ENCODE data around the gene STAC2.
"Not testable (repeated sequence)": the region's sequence is repeated elsewhere in the genome, so short reads cannot be mapped to it uniquely, and the experiment has no call there.

Gene STAC2

GRCh38 chr17:39187152-39187830 lies 38.5 kb downstream of the STAC2 start:
- no peak for DNase-seq (ENCODE audit: low read depth in 2 of 2)

DNA sequence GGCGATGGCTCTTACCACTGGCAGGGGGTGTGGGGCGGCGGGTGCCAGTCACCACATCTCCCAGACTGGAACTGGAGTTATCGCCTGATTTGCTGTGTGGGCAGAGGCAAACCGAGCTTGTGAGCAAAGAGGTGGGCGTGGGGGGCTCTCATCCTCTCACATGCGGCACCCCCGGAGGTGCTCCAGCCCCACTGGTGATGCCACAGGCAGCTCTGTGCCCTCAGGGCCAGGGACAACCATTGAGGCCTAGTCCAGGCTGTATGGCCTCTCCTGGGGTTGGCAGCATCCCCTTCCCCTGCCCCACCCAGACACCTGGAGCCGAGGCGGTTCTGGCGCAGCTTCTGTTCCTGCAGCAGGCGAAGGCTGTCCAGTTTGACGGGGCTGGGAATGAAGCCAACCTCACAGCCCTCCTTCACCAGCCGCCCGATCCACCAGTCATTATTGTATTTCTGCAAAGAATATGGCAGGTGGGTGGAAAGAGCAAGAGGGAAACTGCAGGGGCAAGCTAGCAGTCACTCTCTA lies 39.2 kb downstream of the STAC2 start:
- DNase-seq (ENCODE audit: low read depth in 2 of 2) = no peak

- DNase-seq (ENCODE audit: low read depth in 2 of 2) = no peak
These were observed 42.0 kb downstream of the STAC2 start for GRCh38 chr17:39183720-39184119.

- no peak for DNase-seq (ENCODE audit: low read depth in 2 of 2)
These were observed 42.7 kb downstream of the STAC2 start for GRCh38 chr17:39183045-39183444.

DNA sequence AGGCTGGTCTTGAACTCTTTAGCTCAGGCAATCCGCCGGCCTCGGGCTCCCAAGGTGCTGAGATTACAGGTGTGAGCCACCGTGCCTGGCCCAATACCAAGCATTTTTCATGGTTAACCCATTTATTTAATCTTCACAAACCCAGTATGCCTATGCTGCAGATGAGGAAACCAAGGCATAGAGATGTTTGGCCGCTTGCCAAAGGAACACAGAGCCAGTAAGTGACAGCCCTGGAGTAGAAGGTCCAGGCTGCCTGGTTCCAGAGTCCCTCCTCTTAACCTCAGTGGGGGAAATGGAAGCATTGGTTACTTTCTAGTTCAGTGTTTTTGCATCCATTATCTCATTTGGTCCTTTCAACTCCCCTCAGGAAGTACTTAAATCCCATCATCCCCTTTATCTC lies 44.4 kb downstream of the STAC2 start:
- no peak for DNase-seq (ENCODE audit: low read depth in 2 of 2)

- DNase-seq (ENCODE audit: low read depth in 2 of 2) = no peak
These were observed 47.2 kb downstream of the STAC2 start for GRCh38 chr17:39178536-39178935.

DNA sequence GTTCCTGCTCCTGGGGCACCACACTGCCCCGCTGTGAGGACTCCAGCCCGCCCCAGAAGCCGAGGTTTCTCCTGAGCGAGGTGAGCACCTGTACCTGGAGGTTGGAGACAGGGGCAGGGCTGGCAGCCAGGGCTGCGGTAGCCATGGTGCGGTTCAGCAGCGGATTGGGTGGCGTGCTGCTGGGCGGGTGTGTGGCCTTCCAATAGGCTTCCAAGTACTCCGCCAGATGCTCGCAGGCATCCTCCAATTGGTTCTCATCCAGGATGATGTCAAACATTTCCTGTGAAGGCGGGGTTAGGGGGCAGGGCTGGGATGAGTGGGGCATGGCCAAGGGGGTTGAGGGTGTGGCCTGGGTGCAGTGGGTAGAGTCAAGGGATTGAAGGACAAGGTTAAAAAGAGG lies 48.5 kb downstream of the STAC2 start:
- DNase-seq (ENCODE audit: low read depth in 2 of 2) = no peak

DNA sequence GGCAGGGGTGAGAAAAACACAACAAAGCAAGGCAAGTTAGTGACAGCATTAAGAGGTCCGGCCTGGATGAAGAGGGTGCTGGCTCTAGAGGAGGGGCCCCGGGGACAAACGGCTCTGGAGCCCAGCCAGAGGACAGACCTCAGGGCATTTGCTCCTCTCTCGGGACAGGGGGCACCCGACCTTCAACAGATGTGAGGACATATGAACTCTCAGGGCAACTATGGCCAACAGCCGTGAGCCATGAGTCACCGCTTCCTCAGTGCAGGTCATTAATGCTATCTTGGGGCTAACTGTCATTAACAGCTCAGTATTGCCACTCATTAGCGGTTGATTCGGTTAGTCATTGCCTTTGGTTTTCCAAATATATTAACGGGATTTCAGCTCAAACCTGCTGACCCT lies 50.1 kb downstream of the STAC2 start:
- no peak for DNase-seq (ENCODE audit: low read depth in 2 of 2)

GRCh38 chr17:39174920-39175694 lies 50.6 kb downstream of the STAC2 start:
- peak; percentile 58 to 60 for DNase-seq (ENCODE audit: low read depth in 2 of 2)

GRCh38 chr17:39173526-39174274 lies 52.0 kb downstream of the STAC2 start:
- no peak for DNase-seq (ENCODE audit: low read depth in 2 of 2)

DNA sequence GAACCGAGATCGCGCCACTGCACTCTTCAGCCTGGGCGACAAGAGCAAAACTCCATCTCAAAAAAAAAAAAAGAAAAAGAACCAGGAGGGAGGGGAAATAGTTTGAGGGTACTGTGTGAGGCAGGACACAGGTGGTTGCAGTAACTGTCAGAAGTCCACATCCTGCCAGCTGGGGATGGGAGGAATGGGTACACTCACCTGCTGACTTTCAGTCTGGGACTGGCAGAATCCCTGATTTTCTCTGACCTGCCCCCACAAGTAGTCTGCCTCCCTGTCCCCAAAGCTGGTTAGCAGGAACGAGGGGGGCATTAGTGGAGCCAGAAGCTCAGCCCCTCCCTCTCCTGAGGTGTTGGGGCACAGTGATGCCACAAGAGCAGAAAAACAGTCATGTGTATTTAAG lies 52.7 kb downstream of the STAC2 start:
- DNase-seq (ENCODE audit: low read depth in 2 of 2) = no peak

- DNase-seq (ENCODE audit: low read depth in 2 of 2) = no peak
These were observed 53.8 kb downstream of the STAC2 start for GRCh38 chr17:39171933-39172332.

DNA sequence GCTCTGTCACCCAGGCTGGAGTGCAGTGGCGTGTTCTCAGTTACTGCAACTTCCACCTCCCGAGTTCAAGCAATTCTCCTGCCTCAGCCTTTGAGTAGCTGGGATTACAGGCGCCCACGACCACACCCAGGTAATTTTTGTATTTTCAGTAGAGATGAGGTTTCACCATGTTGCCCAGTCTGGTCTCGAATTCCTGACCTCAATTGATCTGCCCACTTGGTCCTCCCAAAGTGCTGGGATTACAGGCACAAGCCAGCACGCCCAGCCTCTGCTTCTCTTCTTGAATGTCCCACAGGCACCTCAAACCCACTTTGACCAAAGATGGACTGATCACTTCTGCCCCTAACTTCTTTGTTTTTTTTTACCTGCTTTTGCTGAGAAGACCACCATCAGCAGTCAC lies 55.2 kb downstream of the STAC2 start:
- DNase-seq (ENCODE audit: low read depth in 2 of 2) = no peak

GRCh38 chr17:39170109-39170508 lies 55.6 kb downstream of the STAC2 start:
- DNase-seq (ENCODE audit: low read depth in 2 of 2) = no peak

DNA sequence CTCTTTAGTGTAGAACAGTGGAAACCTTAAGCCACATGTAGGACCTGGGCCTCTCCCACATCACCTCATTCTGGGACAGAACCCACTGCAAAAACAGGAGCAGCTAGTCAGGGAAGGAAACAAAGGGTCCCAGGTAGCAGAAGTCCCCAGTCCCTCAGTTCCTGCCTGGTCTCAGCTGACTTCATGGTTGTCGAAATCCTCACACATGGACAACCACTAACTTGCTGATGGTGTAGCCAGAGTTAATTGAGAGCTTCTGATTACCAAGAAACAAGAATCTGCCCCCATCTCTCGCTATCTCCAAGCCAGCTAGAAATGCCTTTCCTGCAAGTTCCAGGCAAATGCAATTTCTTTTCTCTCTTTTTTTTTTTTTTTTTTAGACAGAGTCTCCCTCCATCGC lies 56.2 kb downstream of the STAC2 start:
- DNase-seq (ENCODE audit: low read depth in 2 of 2) = no peak

GRCh38 chr17:39169101-39169500 lies 56.6 kb downstream of the STAC2 start:
- no peak for DNase-seq (ENCODE audit: low read depth in 2 of 2)

GRCh38 chr17:39168503-39168902 lies 57.2 kb downstream of the STAC2 start:
- not testable (repeated sequence) for DNase-seq (ENCODE audit: low read depth in 2 of 2)

- no peak for DNase-seq (ENCODE audit: low read depth in 2 of 2)
These were observed 58.3 kb downstream of the STAC2 start for GRCh38 chr17:39167476-39167875.

DNA sequence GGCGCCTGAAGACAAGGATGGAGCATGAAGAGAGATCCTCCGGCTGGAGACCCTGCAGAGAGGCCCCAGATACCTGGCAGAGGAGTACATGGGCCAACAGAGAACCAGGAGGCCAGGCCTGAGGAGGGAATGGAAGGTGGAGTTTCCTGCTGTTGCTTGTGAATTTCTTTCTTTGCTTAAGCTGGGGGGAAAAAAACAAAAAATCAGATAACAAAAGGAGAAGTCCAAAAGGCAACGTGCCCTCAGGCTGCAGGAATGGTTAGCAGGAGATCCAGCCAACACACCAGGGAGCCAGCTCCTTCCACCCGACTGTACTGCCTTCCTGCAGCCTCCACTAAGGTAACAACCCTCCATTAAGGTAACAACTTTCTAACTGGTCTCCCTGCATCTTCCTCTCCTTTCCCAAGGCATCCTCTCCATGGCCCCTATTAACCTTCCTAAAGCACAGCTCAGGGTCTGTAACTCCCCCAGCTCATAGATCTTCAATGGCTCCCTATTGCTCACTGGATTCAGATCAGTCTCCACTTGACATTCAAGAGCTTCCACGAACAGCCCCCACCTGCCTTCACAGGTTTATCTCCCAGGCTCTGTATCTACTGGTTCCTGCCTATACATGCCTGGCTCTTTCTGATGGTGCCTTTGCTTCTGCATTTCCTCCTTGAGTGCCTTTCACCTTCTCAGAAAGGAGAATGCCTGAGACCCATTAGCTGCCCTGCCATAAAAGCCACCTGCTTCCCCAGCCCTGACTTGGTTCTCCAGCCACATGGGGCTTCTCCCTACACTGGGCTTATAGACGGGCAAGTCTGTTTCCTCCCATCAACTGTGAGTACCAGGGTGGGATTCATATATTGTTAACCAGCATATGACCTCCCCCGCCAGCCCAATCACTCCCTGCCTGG lies 59.1 kb downstream of the STAC2 start:
- DNase-seq (ENCODE audit: low read depth in 2 of 2) = no peak

- no peak for DNase-seq (ENCODE audit: low read depth in 2 of 2)
These were observed 59.9 kb downstream of the STAC2 start, which contains the start of gene ARL5C for GRCh38 chr17:39165841-39166349. ARL5C (minus strand) TSS chr17:39166161; CDS start chr17:39165760, 401 bp downstream.

- DNase-seq (ENCODE audit: low read depth in 2 of 2) = no peak
These were observed 60.4 kb downstream of the STAC2 start for GRCh38 chr17:39165178-39165840.
